Memory B cell (primary cell): Measurements from ENCODE around the gene FAM53B.
"Not testable (repeated sequence)": the region's sequence is repeated elsewhere in the genome, so short reads cannot be mapped to it uniquely, and the experiment has no call there.

ENCODE experiments used
- ATAC-seq: fragments of 150-1000 bp; cut with Tn5 transposase; 2 replicates; pipeline ENCODE4 v1.10.0; 2021; ENCODE audit warnings: low read depth, mild to moderate bottlenecking, moderate library complexity
- DNase-seq, 2 donors: peaks; one replicate each; pipeline ENCODE4 v3.0.0; 2022; ENCODE audit warnings: low spot score in 2 of 2
- H3K27ac Mint-ChIP-seq: one replicate; pipeline ENCODE4 v1.8.0; 2022; ENCODE audit warnings: mild to moderate bottlenecking, moderate library complexity, mixed read lengths
- H3K27me3 Mint-ChIP-seq: one replicate; pipeline ENCODE4 v1.8.0; 2022; ENCODE audit warnings: mixed read lengths
- H3K36me3 Mint-ChIP-seq: one replicate; pipeline ENCODE4 v1.8.0; 2022; ENCODE audit warnings: mild to moderate bottlenecking, mixed read lengths
- H3K4me1 Mint-ChIP-seq: one replicate; pipeline ENCODE4 v1.8.0; 2022; ENCODE audit warnings: mixed read lengths
- H3K4me3 Mint-ChIP-seq: one replicate; pipeline ENCODE4 v1.8.0; 2022; ENCODE audit warnings: mild to moderate bottlenecking, moderate library complexity, mixed read lengths
- H3K9me3 Mint-ChIP-seq: one replicate; pipeline ENCODE4 v1.8.0; 2022; ENCODE audit warnings: mixed read lengths

The FAM53B gene, protein sequence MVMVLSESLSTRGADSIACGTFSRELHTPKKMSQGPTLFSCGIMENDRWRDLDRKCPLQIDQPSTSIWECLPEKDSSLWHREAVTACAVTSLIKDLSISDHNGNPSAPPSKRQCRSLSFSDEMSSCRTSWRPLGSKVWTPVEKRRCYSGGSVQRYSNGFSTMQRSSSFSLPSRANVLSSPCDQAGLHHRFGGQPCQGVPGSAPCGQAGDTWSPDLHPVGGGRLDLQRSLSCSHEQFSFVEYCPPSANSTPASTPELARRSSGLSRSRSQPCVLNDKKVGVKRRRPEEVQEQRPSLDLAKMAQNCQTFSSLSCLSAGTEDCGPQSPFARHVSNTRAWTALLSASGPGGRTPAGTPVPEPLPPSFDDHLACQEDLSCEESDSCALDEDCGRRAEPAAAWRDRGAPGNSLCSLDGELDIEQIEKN

DNA sequence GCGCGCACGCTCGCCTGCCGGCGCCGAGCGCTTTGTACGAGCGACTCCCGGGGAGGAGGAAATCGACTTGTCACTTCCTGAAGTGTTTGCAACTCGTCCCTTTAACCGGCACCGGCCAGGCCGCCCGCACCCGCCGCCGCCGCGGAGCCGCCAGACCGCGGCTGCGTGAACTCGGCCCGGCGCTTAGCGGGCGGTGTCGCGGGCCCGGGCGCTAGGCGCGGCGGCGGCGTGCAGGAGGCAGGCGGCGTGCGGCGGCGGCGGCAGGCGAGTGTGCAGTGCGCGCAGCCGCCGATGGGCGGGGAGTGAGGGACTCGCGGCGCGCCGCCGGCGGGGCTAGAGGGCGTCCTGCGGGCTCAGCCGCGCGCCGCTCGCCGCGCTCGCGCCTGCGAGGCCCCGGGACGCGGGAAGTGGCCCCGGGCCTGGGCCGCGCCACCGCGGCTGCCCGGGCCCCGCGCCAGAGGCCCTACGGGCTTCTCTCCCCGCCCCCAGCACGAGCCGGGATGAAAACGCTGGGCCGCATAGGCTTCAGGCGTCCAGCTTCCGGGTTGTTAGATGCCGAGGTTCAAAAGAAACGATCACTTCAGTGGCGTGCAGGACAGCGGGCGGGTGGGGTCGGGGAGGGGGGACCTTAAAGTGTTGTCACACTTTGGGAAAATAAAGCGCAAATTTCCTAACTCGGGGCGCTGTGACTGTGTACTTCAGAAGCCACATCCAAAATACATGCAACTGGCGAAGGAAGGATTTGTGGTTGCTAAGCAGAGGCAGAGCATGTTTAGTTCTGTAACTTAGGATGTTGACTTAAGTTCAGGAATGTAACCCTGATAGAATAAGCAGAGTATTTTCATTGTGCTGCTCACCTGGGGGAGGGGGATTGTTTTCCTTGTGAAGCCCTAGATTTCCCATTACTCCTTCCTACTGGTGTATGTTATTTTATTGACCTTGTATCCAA lies at the start of gene FAM53B:
FAM53B (minus strand) TSS at position 277 of the 949 bp plus-strand sequence. CDS start 37,665 bp downstream, outside the sequence.
- DNase-seq (peak; percentile 78 to 80), ATAC-seq (peak; percentile 69)
- H3K4me3 Mint-ChIP-seq, result peak within 1 kb of the TSS; percentile 98
- H3K4me1 Mint-ChIP-seq, result peaks cover 27% of the 10 kb centered on the region
- peaks cover 1% of the 10 kb centered on the region for H3K36me3 Mint-ChIP-seq
- no peaks in the 10 kb centered on the region for H3K9me3 Mint-ChIP-seq
- peak within 1 kb of the TSS; percentile 89 for H3K27ac Mint-ChIP-seq
- H3K27me3 Mint-ChIP-seq, result no peaks in the 10 kb centered on the region

DNA sequence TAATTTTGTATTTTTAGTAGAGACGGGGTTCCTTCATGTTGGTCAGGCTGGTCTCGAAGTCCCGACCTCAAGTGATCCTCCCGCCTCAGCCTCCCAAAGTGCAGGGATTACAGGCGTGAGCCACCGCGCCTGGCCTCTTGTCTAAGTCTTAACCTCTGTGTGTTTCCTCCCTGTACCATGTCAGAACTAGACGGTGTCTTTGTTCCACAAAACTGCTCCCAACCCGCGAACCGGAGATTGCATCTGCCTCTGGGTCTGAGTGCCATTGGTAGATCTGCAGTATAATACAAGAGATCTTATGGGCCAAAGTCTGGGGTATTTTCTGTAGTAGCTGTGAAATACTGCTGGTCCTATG lies 48.8 kb upstream of the FAM53B start:
- H3K9me3 Mint-ChIP-seq, result no peaks in the 10 kb centered on the region
- no peak for DNase-seq
- H3K27me3 Mint-ChIP-seq, result no peaks in the 10 kb centered on the region
- ATAC-seq, result no peak
- H3K4me1 Mint-ChIP-seq, result peaks cover 15% of the 10 kb centered on the region
- H3K27ac Mint-ChIP-seq, result peak overlapping the region; percentile 98
- H3K4me3 Mint-ChIP-seq, result peak overlapping the region; percentile 99
- peaks cover 3% of the 10 kb centered on the region for H3K36me3 Mint-ChIP-seq

DNA sequence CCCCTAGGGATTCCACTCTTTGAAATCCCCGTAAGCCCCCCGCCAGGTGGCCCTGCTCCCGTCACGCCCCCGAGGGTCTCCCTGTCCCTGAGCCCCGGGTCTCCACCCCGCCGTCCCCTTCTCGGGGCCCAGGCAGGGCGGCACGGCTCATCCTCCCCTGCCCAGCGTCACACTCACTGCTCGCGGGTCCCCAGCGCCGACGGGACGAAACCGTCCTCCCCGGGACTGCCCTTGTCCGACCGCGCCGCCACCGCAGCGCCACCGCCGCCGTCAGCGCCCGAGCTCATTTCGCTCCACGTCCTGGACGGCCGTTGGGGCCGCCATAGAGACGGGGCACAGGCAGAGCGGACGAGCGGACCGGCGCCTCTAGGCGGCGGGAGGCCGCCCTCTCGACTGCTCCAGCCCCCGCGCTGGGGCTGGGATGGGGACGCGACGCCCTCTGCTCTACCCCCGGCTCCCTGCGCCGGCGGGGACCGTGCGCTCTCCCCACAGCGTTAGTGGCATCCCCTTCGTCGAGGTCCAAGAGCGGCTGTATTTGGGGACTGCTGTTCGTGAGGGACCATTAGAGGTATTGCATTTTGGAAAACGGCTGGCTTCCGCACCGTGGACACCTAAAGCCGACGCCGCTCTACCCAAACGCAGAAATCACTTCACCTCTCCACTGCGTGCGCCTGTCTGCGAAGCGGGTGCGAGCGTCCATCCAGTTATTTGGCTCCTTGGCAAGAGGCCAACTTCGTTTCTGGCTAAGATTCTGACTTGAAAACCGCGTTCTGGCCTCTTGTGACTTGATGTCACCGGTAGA lies 47.6 kb upstream of the FAM53B start, which contains the start of gene EEF1AKMT2:
EEF1AKMT2 (minus strand) TSS at position 341 of the 802 bp plus-strand sequence; CDS start at position 287, 54 bp downstream.
- Mint-ChIP-seq H3K27me3 (no peaks in the 10 kb centered on the region), H3K27ac (peak within 1 kb of the TSS; percentile 98), H3K4me3 (peak within 1 kb of the TSS; percentile 99), H3K36me3 (peaks cover 6% of the 10 kb centered on the region), H3K9me3 (no peaks in the 10 kb centered on the region), H3K4me1 (peaks cover 15% of the 10 kb centered on the region)
- peak; percentile 95 for ATAC-seq
- peak; percentile 83 to 91 for DNase-seq

DNA sequence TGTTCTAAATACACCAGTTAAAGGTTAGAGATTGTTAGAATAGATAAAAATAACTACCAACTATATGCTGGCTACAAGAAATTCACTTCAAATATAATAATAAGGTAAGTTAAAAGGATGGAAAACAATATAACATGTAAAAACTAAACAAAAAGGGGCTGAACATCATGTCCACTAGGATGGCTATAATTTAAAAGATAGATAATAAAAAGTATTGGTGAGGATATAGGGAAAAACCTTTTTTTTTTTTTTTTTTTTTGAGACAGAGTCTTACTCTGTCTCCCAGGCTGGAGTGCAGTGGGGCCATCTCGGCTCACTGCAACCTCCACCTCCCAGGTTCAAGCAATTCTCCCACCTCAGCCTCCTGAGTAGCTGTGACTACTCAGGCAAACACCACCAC lies 38.7 kb upstream of the FAM53B start:
- H3K36me3 Mint-ChIP-seq, result peaks cover 20% of the 10 kb centered on the region
- H3K27ac Mint-ChIP-seq, H3K9me3 Mint-ChIP-seq, H3K27me3 Mint-ChIP-seq, ATAC-seq, H3K4me1 Mint-ChIP-seq, H3K4me3 Mint-ChIP-seq, DNase-seq: not testable (repeated sequence)

DNA sequence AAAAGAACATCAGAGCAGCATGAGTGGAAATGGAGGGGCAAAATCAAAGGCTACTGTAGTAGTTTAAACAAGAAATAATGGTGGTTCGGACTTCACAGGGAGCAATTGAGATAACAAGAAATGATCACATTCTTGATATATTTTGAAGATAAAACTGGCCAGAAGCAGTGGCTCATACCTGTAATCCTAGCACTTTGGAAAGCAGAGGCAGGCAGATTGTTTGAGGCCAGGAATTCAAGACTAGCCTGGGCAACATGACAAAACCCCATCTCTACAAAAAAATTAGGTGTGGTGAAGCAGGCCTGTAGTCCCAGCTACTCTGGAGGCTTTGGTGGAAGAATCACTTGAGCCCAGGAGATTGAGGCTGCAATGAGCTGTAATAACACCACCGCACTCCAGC lies 24.6 kb upstream of the FAM53B start:
- H3K36me3 Mint-ChIP-seq, result peaks cover 34% of the 10 kb centered on the region

DNA sequence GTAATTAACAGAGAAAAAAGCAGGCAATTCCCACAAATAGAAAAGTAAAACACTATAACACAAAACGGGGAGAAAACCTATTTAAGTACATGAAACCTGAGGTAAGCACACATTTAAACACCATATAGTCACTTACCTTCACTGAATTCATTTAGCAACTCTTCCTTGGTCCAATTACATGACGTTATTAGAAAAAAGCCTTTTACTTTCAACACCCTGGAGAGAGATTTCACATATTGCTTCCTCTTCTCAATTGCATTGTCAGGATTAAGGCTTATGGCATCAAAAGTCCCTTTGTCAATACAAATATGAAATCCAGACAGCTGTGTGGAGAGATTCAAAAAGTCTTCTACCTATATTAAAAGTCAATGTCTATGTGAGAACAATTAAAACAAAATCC lies 21.1 kb upstream of the FAM53B start:
- no peak for DNase-seq
- Mint-ChIP-seq H3K27ac (no peak overlapping the region), H3K4me3 (no peak overlapping the region), H3K27me3 (no peaks in the 10 kb centered on the region), H3K36me3 (peaks cover 14% of the 10 kb centered on the region), H3K9me3 (no peaks in the 10 kb centered on the region), H3K4me1 (no peaks in the 10 kb centered on the region)
- ATAC-seq, result no peak

More for the DNA sequence above, 24.6 kb upstream of the FAM53B start:
- no peaks in the 10 kb centered on the region for H3K4me1 Mint-ChIP-seq
- no peaks in the 10 kb centered on the region for H3K9me3 Mint-ChIP-seq
- ATAC-seq (no peak), DNase-seq (no peak)
- H3K27ac Mint-ChIP-seq, result no peak overlapping the region
- no peak overlapping the region for H3K4me3 Mint-ChIP-seq
- H3K27me3 Mint-ChIP-seq, result no peaks in the 10 kb centered on the region

DNA sequence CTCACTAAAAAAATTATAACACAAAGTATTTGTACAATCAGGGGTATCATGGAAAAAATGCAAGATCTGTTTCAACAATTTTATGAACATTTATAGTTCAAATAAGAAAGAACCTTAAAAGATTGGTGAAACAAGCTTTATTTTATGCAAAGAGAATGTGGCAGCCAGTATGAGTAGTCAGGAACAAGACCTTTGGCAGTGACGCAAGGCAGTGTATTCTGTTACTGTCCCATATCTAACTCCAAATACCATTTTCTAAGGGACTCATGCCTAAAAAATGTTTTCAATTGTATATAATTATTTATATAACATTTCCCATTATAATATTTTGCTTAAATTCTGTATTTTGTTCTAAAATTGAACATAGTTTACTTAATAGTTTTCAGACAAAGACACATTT lies 19.1 kb upstream of the FAM53B start:
- no peaks in the 10 kb centered on the region for H3K27me3 Mint-ChIP-seq
- peaks cover 13% of the 10 kb centered on the region for H3K36me3 Mint-ChIP-seq
- H3K4me3 Mint-ChIP-seq, result no peak overlapping the region
- ATAC-seq (no peak), DNase-seq (no peak)
- H3K27ac Mint-ChIP-seq, result no peak overlapping the region
- H3K4me1 Mint-ChIP-seq, result no peaks in the 10 kb centered on the region
- no peaks in the 10 kb centered on the region for H3K9me3 Mint-ChIP-seq

DNA sequence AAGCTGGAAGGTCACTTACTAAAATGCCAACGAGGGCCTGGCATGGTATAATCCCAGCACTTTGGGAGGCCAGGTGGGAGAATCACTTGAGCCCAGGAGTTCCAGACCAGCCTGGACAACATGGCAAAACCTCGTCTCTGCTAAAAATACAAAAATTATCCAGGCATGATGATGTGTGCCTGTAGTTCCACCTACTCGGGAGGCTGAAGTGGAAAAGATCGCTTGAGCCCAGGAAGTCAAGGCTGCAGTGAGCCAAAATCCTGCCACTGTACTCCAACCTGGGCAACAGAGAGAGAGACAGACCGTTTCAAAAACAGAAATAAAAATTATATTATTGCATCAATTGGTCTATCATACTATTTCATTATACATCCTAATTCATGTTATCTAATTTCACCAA lies 18.1 kb upstream of the FAM53B start:
- Mint-ChIP-seq H3K27me3 (no peaks in the 10 kb centered on the region), H3K36me3 (peaks cover 12% of the 10 kb centered on the region), H3K27ac (no peak overlapping the region), H3K9me3 (no peaks in the 10 kb centered on the region), H3K4me3 (no peak overlapping the region), H3K4me1 (no peaks in the 10 kb centered on the region)
- ATAC-seq, result no peak
- DNase-seq, result no peak

DNA sequence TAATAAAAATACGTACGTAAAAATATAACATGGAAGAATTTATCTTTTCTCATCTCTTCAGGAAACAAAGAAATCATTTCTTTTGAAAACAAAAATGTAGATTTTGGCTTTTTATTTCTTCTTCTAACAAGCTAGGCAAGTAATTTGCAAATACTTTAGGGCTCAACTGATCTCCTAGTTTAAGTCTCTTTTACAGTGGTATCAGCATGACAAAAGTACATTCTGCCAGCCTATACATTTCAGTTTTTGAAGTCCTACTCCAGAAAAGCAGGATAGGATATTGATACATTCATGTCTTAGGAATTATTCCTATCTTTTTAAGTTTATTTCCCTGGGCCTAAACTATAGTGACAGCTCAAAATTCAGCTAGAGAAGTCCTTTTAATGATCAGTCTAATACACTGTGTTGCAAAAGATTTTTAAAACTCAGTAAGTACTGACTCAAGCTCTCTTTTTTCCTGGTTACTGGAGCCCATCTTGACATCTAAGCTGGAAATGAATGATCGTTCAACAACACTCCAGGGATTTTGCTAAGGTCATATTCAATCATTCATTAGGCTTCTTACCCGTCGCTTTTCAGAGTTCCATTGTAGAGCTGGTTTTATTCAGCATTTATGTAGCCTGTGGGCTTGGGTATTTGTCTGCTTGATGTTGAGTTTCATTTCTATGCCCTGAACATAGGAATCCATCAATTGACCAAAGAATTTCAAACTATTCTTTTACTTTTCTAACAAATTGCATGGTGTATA lies 12.2 kb upstream of the FAM53B start:
- ATAC-seq, result no peak
- Mint-ChIP-seq H3K4me1 (no peaks in the 10 kb centered on the region), H3K4me3 (no peak overlapping the region), H3K27me3 (no peaks in the 10 kb centered on the region), H3K36me3 (peaks cover 15% of the 10 kb centered on the region), H3K27ac (no peak overlapping the region), H3K9me3 (no peaks in the 10 kb centered on the region)
- DNase-seq, result no peak

DNA sequence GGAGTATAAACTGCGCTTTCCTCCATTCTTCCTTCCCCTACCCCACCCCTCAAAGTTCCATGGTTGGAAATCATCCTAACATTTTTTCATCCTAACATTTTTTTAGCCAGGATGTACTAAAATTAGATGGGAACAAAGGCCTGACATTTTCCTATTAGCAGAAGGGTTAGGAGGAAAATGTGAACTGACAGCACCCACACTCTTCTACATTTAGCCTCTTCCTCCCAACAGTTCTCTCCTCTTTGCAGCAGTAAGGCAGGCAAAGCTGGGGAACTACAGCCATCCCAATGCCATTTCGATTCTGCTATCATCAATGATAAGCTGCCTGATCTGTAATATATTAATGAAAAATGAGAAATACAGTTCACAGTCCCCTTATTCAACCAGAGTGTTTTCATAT lies 11.4 kb upstream of the FAM53B start:
- H3K9me3 Mint-ChIP-seq, result no peaks in the 10 kb centered on the region
- no peak for ATAC-seq
- peaks cover 15% of the 10 kb centered on the region for H3K36me3 Mint-ChIP-seq
- no peaks in the 10 kb centered on the region for H3K4me1 Mint-ChIP-seq
- no peaks in the 10 kb centered on the region for H3K27me3 Mint-ChIP-seq
- DNase-seq, result no peak
- no peak overlapping the region for H3K27ac Mint-ChIP-seq
- no peak overlapping the region for H3K4me3 Mint-ChIP-seq

DNA sequence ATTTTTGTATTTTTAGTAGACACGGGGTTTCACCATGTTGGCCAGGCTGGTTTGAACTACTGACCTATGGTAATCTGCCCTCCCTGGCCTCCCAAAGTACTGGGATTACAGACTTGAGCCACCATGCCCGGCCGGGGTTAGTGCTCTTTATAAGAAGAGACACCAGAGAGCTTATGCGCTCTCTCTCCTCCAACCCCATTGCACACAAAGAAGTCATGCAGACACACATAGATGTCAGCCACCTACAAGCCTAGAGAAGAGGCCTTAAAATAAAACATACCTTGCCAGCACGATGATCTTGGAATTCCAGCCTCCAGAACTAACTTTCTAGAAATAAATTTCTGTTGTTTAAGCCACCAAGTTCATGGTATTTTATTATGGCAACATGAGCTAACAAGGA lies 10.0 kb upstream of the FAM53B start:
- Mint-ChIP-seq H3K4me3 (no peak overlapping the region), H3K9me3 (no peaks in the 10 kb centered on the region), H3K27me3 (no peaks in the 10 kb centered on the region), H3K4me1 (peaks cover 2% of the 10 kb centered on the region), H3K27ac (no peak overlapping the region), H3K36me3 (peaks cover 12% of the 10 kb centered on the region)
- ATAC-seq, result no peak
- DNase-seq, result no peak

DNA sequence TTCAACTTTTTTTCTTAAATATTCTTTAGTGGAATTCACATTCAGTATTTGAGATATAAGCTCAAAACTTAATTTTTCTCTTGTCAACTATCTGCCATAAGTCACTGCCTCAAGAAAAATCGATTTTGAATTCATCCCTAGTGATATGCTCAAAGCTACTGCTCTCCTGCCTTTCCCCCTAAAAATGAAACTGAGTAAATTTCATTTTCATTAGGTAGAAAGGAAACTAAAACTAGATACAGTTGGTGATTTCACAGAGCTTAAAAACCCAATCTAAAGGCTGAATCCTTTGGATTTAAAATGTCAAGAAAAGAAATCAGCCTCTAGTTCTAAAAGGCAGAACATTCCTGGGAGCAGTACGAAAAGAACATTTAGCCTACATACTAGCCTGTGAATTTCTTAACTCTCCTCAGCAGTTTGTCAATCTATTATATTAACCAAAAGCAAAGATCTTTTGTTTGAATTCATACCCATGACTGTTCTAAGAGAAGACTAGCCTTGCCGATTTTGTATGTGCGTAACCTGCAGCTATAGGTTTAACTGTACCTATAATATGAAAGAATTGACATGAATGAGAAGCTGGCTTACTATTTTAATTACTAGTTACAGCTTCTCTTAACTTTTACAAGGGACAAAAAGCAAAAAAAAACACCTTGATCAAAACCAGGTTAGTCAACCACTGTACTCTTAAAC lies 4.9 kb upstream of the FAM53B start:
- Mint-ChIP-seq H3K4me1 (peaks cover 9% of the 10 kb centered on the region), H3K36me3 (peaks cover 1% of the 10 kb centered on the region), H3K4me3 (no peak overlapping the region), H3K9me3 (no peaks in the 10 kb centered on the region), H3K27ac (peak overlapping the region; percentile 80), H3K27me3 (no peaks in the 10 kb centered on the region)
- ATAC-seq (no peak), DNase-seq (no peak)

DNA sequence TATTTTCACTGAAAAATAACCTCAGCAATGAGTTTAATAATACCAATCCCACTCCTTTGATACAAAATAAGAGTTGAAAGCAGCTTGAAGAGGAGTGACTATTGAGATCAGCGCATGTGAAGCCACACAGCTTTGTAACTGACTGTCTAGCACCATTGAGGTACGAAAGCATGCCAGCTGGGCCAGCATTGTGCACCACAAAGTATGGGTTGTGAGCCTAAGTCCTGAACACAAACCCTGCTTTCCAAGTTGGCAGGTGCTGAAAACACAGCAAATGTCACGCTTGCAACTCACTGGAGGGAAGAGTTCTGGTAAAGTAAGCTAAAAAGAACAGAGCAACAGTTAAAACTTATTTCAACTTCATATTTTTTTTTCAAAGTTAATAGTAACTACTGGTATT lies 4.0 kb upstream of the FAM53B start:
- Mint-ChIP-seq H3K36me3 (peaks cover 3% of the 10 kb centered on the region), H3K4me3 (no peak overlapping the region), H3K4me1 (peaks cover 9% of the 10 kb centered on the region), H3K27me3 (no peaks in the 10 kb centered on the region), H3K27ac (no peak overlapping the region), H3K9me3 (no peaks in the 10 kb centered on the region)
- DNase-seq (no peak), ATAC-seq (no peak)
